HEK293 (cell line): ENCODE measurements around the gene AKR7A3.

Experiments used
- CTCF ChIA-PET: fragments of 350-600 bp; formaldehyde crosslinking; extraction: SDS; loops from one replicate; lab custom pipeline; 2021; ENCODE audit warnings: antibody characterized with exemption; lab: Yijun Ruan, JAX
- POLR2A ChIA-PET: fragments of 300-600 bp; formaldehyde crosslinking; extraction: SDS; loops from one replicate; lab custom pipeline; 2020; ENCODE audit warnings: antibody characterized with exemption, inconsistent platforms; lab: Yijun Ruan, JAX
- H3K27ac ChIP-seq: fragments of 200-500 bp; sonication (Bioruptor generic); 2 replicates; pipeline ENCODE4 v1.5.1; 2014; ENCODE audit warnings: low read depth, low read length, control low read depth, inconsistent platforms; ENCODE audit errors: extremely low read depth
- H3K36me3 ChIP-seq, 2 experiments: fragments of 200-500 bp in 1 of 2; sonication (Bioruptor generic) in 1 of 2; 1 replicate in 1 of 2; 2 replicates in 1 of 2; pipeline ENCODE4 v1.5.1; 2014 to 2017; ENCODE audit warnings: inconsistent platforms in 2 of 2, low read length in 2 of 2; ENCODE audit not compliant: control insufficient read depth in 2 of 2, insufficient read depth in 1 of 2
- H3K4me1 ChIP-seq: fragments of 200-500 bp; sonication (Bioruptor generic); 2 replicates; pipeline ENCODE4 v1.5.1; 2014; ENCODE audit warnings: mild to moderate bottlenecking, low read length, inconsistent platforms; ENCODE audit not compliant: control insufficient read depth, insufficient read depth
- H3K4me3 ChIP-seq: 2 replicates; pipeline ENCODE4 v1.5.1; 2011; ENCODE audit warnings: low read depth, mild to moderate bottlenecking, control low read depth, low read length, moderate library complexity
- H3K9me3 ChIP-seq: fragments of 200-500 bp; sonication (Bioruptor generic); 2 replicates; pipeline ENCODE4 v1.5.1; 2014; ENCODE audit warnings: low read depth, low read length, inconsistent platforms; ENCODE audit not compliant: control insufficient read depth, insufficient read depth
- BCL11A ChIP-seq: fragments of 450-650 bp; formaldehyde crosslinking; IDR thresholded peaks from 2 replicates; pipeline ENCODE4 v1.5.1; 2016; ENCODE audit warnings: low read depth, missing biosample characterization, missing genetic modification characterization
- EGR2 ChIP-seq: fragments of 450-650 bp; formaldehyde crosslinking; IDR thresholded peaks from 2 replicates; pipeline ENCODE4 v1.5.1; 2016; ENCODE audit warnings: low read depth, missing biosample characterization, missing genetic modification characterization
- IKZF3 ChIP-seq: fragments of 450-650 bp; IDR thresholded peaks from 2 replicates; pipeline ENCODE4 v1.5.0; 2018; ENCODE audit warnings: missing biosample characterization, mild to moderate bottlenecking, missing genetic modification characterization, moderate library complexity
- WT1 ChIP-seq: fragments of 450-650 bp; formaldehyde crosslinking; IDR thresholded peaks from 2 replicates; pipeline ENCODE4 v1.5.1; 2016; ENCODE audit warnings: missing biosample characterization, missing genetic modification characterization
- ZBTB26 ChIP-seq: fragments of 450-650 bp; formaldehyde crosslinking; optimal IDR thresholded peaks from 2 replicates; pipeline ENCODE3; 2016; ENCODE audit warnings: missing biosample characterization, mild to moderate bottlenecking, missing genetic modification characterization
- ZNF138 ChIP-seq: fragments of 450-650 bp; formaldehyde crosslinking; IDR thresholded peaks from 2 replicates; pipeline ENCODE4 v1.5.1; 2016; ENCODE audit warnings: missing biosample characterization, missing genetic modification characterization, borderline replicate concordance
- ZNF274 ChIP-seq, 2 experiments: fragments of 200-500 bp in 1 of 2; fragments of 450-650 bp in 1 of 2; sonication (Bioruptor generic) in 1 of 2; formaldehyde crosslinking in 1 of 2; IDR thresholded peaks; 2 replicates each; pipeline versions ENCODE4 v1.5.1 to v1.6.1; 2014 to 2016; ENCODE audit warnings: borderline replicate concordance in 1 of 2, inconsistent platforms in 1 of 2, low read length in 1 of 2, missing biosample characterization in 1 of 2, missing genetic modification characterization in 1 of 2
- ZNF335 ChIP-seq: fragments of 450-650 bp; formaldehyde crosslinking; conservative IDR thresholded peaks from 2 replicates; pipeline ENCODE4 v1.5.1; 2016; ENCODE audit warnings: missing biosample characterization, missing genetic modification characterization
- ZNF366 ChIP-seq: fragments of 450-650 bp; formaldehyde crosslinking; conservative IDR thresholded peaks from 2 replicates; pipeline ENCODE4 v1.5.1; 2016; ENCODE audit warnings: missing biosample characterization, missing genetic modification characterization
- ZNF394 ChIP-seq: fragments of 450-650 bp; formaldehyde crosslinking; IDR thresholded peaks from 2 replicates; pipeline ENCODE4 v1.5.1; 2016; ENCODE audit warnings: missing biosample characterization, missing genetic modification characterization, mild to moderate bottlenecking, moderate library complexity, borderline replicate concordance
- ZNF423 ChIP-seq: fragments of 450-650 bp; formaldehyde crosslinking; IDR thresholded peaks from 2 replicates; pipeline ENCODE4 v1.5.1; 2016; ENCODE audit warnings: missing biosample characterization, missing genetic modification characterization
- ZNF529 ChIP-seq: fragments of 450-650 bp; formaldehyde crosslinking; IDR thresholded peaks from 2 replicates; pipeline ENCODE4 v1.5.1; 2017; ENCODE audit warnings: missing genetic modification characterization, missing biosample characterization; ENCODE audit not compliant: insufficient replicate concordance
- ZNF670 ChIP-seq: fragments of 450-650 bp; formaldehyde crosslinking; IDR thresholded peaks from 2 replicates; pipeline ENCODE4 v1.5.1; 2016; ENCODE audit warnings: missing biosample characterization, missing genetic modification characterization, low read depth
- ZNF768 ChIP-seq: fragments of 450-650 bp; formaldehyde crosslinking; IDR thresholded peaks from 2 replicates; pipeline ENCODE4 v1.5.1; 2018; ENCODE audit warnings: missing biosample characterization, mild to moderate bottlenecking, missing genetic modification characterization
- ZNF830 ChIP-seq: fragments of 450-650 bp; IDR thresholded peaks from 2 replicates; pipeline ENCODE4 v1.5.0; 2018; ENCODE audit warnings: missing biosample characterization, missing genetic modification characterization, low read depth, mild to moderate bottlenecking, moderate library complexity
- ZSCAN16 ChIP-seq: fragments of 450-650 bp; formaldehyde crosslinking; IDR thresholded peaks from 2 replicates; pipeline ENCODE4 v1.5.1; 2016; ENCODE audit warnings: missing biosample characterization, missing genetic modification characterization
- ZSCAN30 ChIP-seq: fragments of 450-650 bp; IDR thresholded peaks from 2 replicates; pipeline ENCODE4 v1.5.1; 2018; ENCODE audit warnings: missing biosample characterization, mild to moderate bottlenecking, missing genetic modification characterization, moderate library complexity
- TF ChIP-seq, protein P1 (sequence below): fragments of 450-650 bp; formaldehyde crosslinking; IDR thresholded peaks from 2 replicates; pipeline ENCODE4 v1.5.1; 2016; ENCODE audit warnings: missing biosample characterization, missing genetic modification characterization
- TF ChIP-seq, protein P2 (sequence below): fragments of 450-650 bp; formaldehyde crosslinking; IDR thresholded peaks from 2 replicates; pipeline ENCODE4 v1.5.1; 2016; ENCODE audit warnings: missing biosample characterization, missing genetic modification characterization
- TF ChIP-seq, protein P3 (sequence below): fragments of 450-650 bp; formaldehyde crosslinking; IDR thresholded peaks from 2 replicates; pipeline ENCODE4 v1.5.1; 2016; ENCODE audit warnings: missing biosample characterization, missing genetic modification characterization, borderline replicate concordance

AKR7A3 gene

GRCh38 chr1:19326748-19327065 is 38.1 kb upstream of the AKR7A3 start:
- H3K4me3 ChIP-seq = no peak overlapping the region
- POLR2A ChIA-PET = no interaction called here
- CTCF ChIA-PET = no interaction called here

DNA sequence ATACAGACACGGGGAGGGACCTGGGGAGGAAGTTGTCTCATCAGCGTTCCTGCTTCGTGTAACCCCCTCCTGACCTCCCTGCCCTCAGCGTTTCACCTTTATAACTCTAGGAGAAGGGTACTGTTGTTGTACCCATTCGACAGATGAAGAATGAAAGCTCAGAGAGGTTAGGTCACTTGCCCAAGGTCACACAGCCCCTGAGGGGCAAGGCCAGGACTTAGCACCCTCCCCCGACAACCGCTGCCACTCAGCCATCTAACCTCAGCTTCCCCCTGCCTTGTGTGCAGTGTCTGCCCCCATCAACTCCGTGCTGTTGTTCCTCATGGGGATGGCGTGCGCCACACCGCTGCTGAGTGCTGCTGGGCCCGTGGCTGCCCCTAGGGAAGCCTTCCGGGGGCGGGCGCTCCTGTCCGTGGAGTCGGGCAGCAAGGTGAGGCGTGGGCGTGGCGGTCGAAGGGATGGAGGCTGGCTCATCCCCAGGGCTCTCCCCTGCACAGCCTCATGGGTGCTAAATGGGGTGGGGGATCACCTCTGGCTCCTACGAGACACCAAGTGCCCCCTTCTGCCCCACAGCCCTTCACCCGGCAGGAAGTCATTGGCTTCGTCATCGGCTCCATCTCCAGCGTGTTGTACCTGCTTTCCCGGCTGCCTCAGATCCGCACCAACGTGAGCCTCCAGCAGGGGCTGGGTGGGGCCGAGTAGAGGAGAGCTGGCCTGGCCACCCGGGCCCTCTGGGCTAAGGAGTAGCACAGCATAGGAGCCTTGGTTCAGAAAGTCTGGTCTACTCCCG is 37.6 kb upstream of the AKR7A3 start:
- CTCF ChIA-PET = no interaction called here
- no peaks in the 10 kb centered on the region for H3K9me3 ChIP-seq
- no peaks in the 10 kb centered on the region for H3K4me1 ChIP-seq
- POLR2A ChIA-PET = no interaction called here
- H3K27ac ChIP-seq = no peak overlapping the region
- peaks cover 4 to 100% of the 10 kb centered on the region in 2 experiments; a peak in 2 of 3 replicates for H3K36me3 ChIP-seq
- TF ChIP-seq ZNF768 (tag by site-specific recombination) = peak; percentile 94
- no peak for TF ChIP-seq ZNF335 (tag by site-specific recombination)
- TF ChIP-seq EGR2 (tag by site-specific recombination) = peak; percentile 13; the same call in 1 of the 2 replicates
- H3K4me3 ChIP-seq = no peak overlapping the region

More at GRCh38 chr1:19326748-19327065, 38.1 kb upstream of the AKR7A3 start:
- no peak overlapping the region for H3K27ac ChIP-seq
- no peaks in the 10 kb centered on the region for H3K9me3 ChIP-seq
- peaks cover 4 to 100% of the 10 kb centered on the region in 2 experiments; a peak in 2 of 3 replicates for H3K36me3 ChIP-seq
- TF ChIP-seq ZNF138 (tag by site-specific recombination) = no peak
- TF ChIP-seq ZBTB26 (tag by site-specific recombination) = no peak
- TF ChIP-seq ZNF423 = no peak
- no peak for TF ChIP-seq ZSCAN30 (tag by site-specific recombination)
- no peak for TF ChIP-seq ZNF830 (tag by site-specific recombination)
- TF ChIP-seq, protein P1, sequence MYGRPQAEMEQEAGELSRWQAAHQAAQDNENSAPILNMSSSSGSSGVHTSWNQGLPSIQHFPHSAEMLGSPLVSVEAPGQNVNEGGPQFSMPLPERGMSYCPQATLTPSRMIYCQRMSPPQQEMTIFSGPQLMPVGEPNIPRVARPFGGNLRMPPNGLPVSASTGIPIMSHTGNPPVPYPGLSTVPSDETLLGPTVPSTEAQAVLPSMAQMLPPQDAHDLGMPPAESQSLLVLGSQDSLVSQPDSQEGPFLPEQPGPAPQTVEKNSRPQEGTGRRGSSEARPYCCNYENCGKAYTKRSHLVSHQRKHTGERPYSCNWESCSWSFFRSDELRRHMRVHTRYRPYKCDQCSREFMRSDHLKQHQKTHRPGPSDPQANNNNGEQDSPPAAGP (tag by site-specific recombination) = no peak
- TF ChIP-seq ZNF366 (tag by site-specific recombination) = no peak
- TF ChIP-seq, protein P2, sequence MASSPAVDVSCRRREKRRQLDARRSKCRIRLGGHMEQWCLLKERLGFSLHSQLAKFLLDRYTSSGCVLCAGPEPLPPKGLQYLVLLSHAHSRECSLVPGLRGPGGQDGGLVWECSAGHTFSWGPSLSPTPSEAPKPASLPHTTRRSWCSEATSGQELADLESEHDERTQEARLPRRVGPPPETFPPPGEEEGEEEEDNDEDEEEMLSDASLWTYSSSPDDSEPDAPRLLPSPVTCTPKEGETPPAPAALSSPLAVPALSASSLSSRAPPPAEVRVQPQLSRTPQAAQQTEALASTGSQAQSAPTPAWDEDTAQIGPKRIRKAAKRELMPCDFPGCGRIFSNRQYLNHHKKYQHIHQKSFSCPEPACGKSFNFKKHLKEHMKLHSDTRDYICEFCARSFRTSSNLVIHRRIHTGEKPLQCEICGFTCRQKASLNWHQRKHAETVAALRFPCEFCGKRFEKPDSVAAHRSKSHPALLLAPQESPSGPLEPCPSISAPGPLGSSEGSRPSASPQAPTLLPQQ (tag by site-specific recombination) = no peak
- TF ChIP-seq ZSCAN16 (tag by site-specific recombination) = no peak
- TF ChIP-seq ZNF394 (tag by site-specific recombination) = no peak
- TF ChIP-seq ZNF670 = no peak
- TF ChIP-seq IKZF3 (tag by site-specific recombination) = no peak
- no peak for TF ChIP-seq BCL11A
- TF ChIP-seq, protein P3, sequence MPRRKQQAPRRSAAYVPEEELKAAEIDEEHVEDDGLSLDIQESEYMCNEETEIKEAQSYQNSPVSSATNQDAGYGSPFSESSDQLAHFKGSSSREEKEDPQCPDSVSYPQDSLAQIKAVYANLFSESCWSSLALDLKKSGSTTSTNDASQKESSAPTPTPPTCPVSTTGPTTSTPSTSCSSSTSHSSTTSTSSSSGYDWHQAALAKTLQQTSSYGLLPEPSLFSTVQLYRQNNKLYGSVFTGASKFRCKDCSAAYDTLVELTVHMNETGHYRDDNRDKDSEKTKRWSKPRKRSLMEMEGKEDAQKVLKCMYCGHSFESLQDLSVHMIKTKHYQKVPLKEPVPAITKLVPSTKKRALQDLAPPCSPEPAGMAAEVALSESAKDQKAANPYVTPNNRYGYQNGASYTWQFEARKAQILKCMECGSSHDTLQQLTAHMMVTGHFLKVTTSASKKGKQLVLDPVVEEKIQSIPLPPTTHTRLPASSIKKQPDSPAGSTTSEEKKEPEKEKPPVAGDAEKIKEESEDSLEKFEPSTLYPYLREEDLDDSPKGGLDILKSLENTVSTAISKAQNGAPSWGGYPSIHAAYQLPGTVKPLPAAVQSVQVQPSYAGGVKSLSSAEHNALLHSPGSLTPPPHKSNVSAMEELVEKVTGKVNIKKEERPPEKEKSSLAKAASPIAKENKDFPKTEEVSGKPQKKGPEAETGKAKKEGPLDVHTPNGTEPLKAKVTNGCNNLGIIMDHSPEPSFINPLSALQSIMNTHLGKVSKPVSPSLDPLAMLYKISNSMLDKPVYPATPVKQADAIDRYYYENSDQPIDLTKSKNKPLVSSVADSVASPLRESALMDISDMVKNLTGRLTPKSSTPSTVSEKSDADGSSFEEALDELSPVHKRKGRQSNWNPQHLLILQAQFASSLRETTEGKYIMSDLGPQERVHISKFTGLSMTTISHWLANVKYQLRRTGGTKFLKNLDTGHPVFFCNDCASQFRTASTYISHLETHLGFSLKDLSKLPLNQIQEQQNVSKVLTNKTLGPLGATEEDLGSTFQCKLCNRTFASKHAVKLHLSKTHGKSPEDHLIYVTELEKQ = no peak
- no peak for TF ChIP-seq ZNF529 (tag by site-specific recombination)
- no peak for TF ChIP-seq WT1 (tag by site-specific recombination)
- TF ChIP-seq ZNF274 (IDR thresholded peaks at IDR 0.05; ENCODE audit: low read length) = no peak
- no peak for TF ChIP-seq ZNF274 (tag by site-specific recombination; IDR thresholded peaks at IDR 0.05; ENCODE audit: borderline replicate concordance)
- TF ChIP-seq, all 188 proteins: peak for 0
- no peaks in the 10 kb centered on the region for H3K4me1 ChIP-seq
